Measurements from ENCODE around the gene HSPA13.

DNA sequence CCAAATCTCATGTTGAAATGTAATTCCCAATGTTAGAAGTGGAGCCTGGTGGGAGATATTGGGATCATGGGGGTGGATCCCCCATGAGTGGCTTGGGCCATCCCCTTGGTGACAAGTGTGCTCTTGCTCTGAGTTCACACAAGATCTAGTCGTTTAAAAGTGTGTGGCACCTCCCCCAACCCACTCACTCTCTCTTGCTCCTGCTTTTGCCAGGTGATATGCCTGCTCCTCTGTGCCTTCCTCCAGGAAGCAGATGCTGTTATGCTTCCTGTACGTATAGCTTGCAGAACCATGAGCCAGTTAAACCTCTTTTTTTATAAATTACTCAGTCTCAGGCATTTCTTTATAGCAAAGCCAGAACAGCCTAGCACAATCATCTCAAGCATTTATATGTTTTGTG, 23.0 kb upstream of the HSPA13 start:
- TF ChIP-seq SP1 (IDR thresholded peaks at IDR 0.05) (no peak), TAF1 (conservative IDR thresholded peaks at IDR 0.05) (no peak), YY1 (IDR thresholded peaks at IDR 0.05) (no peak), RAD21 (IDR thresholded peaks at IDR 0.05) (no peak), EGR1 (IDR thresholded peaks at IDR 0.05; ENCODE audit: low read depth in 2 of 2) (no peak), JUND (IDR thresholded peaks at IDR 0.05) (no peak)
- TF ChIP-seq, protein P1, sequence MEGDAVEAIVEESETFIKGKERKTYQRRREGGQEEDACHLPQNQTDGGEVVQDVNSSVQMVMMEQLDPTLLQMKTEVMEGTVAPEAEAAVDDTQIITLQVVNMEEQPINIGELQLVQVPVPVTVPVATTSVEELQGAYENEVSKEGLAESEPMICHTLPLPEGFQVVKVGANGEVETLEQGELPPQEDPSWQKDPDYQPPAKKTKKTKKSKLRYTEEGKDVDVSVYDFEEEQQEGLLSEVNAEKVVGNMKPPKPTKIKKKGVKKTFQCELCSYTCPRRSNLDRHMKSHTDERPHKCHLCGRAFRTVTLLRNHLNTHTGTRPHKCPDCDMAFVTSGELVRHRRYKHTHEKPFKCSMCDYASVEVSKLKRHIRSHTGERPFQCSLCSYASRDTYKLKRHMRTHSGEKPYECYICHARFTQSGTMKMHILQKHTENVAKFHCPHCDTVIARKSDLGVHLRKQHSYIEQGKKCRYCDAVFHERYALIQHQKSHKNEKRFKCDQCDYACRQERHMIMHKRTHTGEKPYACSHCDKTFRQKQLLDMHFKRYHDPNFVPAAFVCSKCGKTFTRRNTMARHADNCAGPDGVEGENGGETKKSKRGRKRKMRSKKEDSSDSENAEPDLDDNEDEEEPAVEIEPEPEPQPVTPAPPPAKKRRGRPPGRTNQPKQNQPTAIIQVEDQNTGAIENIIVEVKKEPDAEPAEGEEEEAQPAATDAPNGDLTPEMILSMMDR (IDR thresholded peaks at IDR 0.05; ENCODE audit: low read depth, low read length, missing input control): no peak
- TF ChIP-seq, protein P2, sequence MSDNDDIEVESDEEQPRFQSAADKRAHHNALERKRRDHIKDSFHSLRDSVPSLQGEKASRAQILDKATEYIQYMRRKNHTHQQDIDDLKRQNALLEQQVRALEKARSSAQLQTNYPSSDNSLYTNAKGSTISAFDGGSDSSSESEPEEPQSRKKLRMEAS (IDR thresholded peaks at IDR 0.05): no peak
- TF ChIP-seq, protein P3, sequence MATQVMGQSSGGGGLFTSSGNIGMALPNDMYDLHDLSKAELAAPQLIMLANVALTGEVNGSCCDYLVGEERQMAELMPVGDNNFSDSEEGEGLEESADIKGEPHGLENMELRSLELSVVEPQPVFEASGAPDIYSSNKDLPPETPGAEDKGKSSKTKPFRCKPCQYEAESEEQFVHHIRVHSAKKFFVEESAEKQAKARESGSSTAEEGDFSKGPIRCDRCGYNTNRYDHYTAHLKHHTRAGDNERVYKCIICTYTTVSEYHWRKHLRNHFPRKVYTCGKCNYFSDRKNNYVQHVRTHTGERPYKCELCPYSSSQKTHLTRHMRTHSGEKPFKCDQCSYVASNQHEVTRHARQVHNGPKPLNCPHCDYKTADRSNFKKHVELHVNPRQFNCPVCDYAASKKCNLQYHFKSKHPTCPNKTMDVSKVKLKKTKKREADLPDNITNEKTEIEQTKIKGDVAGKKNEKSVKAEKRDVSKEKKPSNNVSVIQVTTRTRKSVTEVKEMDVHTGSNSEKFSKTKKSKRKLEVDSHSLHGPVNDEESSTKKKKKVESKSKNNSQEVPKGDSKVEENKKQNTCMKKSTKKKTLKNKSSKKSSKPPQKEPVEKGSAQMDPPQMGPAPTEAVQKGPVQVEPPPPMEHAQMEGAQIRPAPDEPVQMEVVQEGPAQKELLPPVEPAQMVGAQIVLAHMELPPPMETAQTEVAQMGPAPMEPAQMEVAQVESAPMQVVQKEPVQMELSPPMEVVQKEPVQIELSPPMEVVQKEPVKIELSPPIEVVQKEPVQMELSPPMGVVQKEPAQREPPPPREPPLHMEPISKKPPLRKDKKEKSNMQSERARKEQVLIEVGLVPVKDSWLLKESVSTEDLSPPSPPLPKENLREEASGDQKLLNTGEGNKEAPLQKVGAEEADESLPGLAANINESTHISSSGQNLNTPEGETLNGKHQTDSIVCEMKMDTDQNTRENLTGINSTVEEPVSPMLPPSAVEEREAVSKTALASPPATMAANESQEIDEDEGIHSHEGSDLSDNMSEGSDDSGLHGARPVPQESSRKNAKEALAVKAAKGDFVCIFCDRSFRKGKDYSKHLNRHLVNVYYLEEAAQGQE (IDR thresholded peaks at IDR 0.05): no peak
- TF ChIP-seq, protein P4, sequence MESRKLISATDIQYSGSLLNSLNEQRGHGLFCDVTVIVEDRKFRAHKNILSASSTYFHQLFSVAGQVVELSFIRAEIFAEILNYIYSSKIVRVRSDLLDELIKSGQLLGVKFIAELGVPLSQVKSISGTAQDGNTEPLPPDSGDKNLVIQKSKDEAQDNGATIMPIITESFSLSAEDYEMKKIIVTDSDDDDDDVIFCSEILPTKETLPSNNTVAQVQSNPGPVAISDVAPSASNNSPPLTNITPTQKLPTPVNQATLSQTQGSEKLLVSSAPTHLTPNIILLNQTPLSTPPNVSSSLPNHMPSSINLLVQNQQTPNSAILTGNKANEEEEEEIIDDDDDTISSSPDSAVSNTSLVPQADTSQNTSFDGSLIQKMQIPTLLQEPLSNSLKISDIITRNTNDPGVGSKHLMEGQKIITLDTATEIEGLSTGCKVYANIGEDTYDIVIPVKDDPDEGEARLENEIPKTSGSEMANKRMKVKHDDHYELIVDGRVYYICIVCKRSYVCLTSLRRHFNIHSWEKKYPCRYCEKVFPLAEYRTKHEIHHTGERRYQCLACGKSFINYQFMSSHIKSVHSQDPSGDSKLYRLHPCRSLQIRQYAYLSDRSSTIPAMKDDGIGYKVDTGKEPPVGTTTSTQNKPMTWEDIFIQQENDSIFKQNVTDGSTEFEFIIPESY (IDR thresholded peaks at IDR 0.05): no peak
- TF ChIP-seq, protein P5, sequence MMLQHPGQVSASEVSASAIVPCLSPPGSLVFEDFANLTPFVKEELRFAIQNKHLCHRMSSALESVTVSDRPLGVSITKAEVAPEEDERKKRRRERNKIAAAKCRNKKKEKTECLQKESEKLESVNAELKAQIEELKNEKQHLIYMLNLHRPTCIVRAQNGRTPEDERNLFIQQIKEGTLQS (IDR thresholded peaks at IDR 0.05): no peak

All from liver (tissue), 3 donors.